H4 (cell line): Measurements from ENCODE around the gene NAPB. TPM values are rescaled to one million over a fixed set of nuclear protein-coding genes. Genes with fewer than 3 reads are reported as not detected.

Experiments used
- DNase-seq: peaks from one replicate; pipeline ENCODE4 v3.0.0-alpha.2; 2015; ENCODE audit warnings: low spot score
- total RNA-seq: library from RNA; depleted of rRNA; stranded (reverse); fragments of >200 nt; shearing (Covaris generic); gene quantifications from 2 replicates; pipeline ENCODE4 v1.2.3, GENCODE V29; 2014; rRNA removed

The NAPB gene
- total RNA-seq, 1 experiment from 2014 or later: 3.1 TPM

DNA sequence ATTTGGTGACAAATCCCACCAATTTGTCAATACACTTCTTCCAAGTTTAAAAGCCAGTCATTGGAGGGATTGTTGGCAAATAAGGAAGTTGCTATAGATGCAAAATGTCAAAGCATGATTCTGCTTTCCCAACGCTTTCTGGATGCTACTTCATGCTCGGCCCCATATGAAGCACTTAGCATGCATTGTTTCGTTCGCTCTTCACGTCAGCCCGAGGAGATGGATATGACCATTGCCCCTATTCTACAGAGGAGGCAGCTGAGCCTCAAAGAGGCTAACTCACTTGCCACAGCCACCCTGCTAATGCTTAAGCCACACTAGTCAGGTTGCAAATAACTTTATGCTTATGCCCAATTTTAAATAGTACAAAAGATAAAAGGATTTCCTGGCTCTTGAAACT lies 73.5 kb downstream of the NAPB start:
- DNase-seq: no peak

GRCh38 chr20:23346002-23346401 lies 75.3 kb downstream of the NAPB start:
- no peak for DNase-seq

GRCh38 chr20:23344336-23344735 lies 77.0 kb downstream of the NAPB start:
- no peak for DNase-seq

GRCh38 chr20:23343590-23343989 lies 77.7 kb downstream of the NAPB start:
- no peak for DNase-seq

- DNase-seq: no peak
Observed at GRCh38 chr20:23341073-23341472, 80.2 kb downstream of the NAPB start.

- DNase-seq: peak; percentile 53
Observed at GRCh38 chr20:23340524-23340923, 80.8 kb downstream of the NAPB start.

DNA sequence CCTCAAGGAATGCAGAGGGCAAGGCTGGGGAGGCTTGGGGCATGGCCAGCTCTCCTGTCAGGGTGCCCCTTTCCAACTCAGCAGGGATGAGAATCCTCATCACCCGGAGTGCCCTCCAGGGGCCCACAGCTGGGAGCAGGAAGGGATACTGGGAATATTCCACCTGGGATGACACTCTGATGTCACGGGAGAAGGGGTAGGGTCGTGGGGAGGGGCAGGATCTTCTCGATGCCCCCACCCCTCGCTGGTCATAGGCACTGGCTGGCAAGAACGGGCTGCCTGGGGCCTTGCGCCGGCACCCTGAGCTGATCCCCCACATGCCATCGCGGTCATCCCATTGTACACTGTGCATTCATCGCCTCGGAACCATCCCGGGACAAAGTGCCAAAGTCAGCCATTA lies 81.3 kb downstream of the NAPB start:
- no peak for DNase-seq

DNA sequence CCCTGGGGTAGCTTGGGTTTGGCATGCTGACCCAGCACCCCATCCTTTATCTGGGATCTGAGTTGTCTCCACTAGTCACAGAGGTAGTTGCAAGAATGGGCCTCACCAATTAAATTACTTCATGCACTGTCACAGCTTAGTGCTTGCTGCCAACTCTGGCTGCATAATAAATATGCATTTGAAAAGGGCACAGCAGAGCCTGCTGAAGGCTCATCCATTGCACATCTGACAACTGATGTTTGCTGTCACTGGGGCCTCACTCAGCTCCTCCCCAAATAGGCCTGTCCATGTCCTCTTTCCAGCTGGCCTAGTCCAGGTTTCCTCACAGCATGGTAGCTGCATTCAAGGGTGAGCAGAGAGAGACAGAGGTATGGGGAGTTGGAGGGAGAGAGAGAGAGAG lies 84.0 kb downstream of the NAPB start:
- DNase-seq: no peak

DNA sequence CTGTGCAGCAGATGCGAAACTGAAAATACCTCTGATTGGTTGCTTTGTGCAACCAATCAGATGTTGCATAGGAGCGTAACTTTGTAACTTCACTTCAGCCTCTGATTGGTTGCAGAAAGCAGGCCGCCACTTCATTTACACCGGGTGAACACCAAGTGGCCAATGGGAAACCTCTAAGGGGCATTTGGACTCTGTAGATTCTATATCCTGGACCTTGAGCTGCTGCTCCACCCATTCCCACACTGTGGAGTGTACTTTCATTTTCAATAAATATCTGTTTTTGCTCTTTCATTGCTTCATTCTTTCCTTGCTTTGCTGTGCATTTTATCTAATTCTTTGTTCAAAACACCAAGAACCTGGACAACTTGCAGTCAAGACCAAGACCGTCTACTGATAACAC lies 84.8 kb downstream of the NAPB start:
- no peak for DNase-seq

GRCh38 chr20:23335521-23335920 lies 85.8 kb downstream of the NAPB start:
- no peak for DNase-seq

DNA sequence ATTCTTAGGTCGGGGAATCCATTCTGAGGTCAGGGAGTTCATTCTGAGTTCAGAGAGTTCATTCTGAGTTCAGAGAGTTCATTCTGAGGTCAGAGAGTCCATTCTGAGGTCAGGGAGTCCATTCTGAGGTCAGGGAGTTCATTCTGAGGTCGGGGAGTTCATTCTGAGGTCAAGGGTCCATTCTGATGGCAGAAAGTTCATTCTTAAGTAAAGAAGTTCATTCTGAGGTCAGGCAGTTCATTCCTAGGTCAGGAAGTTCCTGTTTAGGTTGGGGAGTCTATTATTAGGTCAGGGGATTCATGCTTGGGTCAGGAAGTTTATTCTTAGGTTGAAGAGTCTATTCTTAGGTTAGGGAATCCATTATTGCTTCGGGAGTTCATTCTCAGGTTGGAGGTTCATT lies 87.2 kb downstream of the NAPB start:
- no peak for DNase-seq

- no peak for DNase-seq
Observed at GRCh38 chr20:23332467-23332866, 88.8 kb downstream of the NAPB start.

DNA sequence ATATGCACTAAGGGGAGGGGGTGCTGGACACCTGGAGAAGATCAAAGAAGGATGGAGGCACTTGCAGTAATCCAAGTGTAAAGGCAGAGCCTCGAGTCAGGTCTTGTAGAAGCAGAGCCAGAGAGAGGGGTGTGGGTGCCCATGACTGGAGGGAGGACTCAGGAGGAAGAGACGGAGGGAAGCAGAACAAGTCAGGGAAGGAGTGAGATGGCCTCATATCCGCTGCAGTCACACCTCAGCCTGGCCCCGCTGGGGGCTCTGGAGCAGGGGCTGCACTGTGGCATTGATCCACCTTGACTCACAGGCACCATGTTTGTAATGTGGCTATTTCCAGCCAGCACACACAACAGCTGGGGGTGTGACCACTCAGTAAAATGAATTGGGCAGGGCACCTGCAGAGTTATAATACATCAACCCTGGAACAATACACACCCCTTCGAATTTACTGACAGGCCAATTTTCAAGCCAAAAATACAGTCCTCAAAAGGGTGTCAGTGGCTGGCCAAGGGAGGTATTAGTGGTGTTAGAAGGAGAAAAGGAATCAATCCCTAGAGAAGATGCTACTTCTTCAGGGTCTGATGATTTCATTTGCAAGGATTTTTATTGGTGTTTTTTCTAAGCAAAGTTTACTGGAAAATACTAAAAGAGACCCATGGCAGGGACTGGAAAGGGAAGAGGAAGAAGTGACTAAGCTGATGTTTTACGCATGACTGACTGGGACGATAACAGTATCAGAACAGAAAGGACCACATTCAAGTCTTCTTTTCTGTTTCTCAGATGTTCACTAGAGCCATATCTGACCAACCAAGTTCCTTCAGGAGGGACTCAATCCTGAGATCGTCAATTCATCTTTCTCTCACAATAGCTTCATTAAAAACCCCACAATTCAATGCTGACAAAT lies 89.6 kb downstream of the NAPB start:
- DNase-seq: no peak

DNA sequence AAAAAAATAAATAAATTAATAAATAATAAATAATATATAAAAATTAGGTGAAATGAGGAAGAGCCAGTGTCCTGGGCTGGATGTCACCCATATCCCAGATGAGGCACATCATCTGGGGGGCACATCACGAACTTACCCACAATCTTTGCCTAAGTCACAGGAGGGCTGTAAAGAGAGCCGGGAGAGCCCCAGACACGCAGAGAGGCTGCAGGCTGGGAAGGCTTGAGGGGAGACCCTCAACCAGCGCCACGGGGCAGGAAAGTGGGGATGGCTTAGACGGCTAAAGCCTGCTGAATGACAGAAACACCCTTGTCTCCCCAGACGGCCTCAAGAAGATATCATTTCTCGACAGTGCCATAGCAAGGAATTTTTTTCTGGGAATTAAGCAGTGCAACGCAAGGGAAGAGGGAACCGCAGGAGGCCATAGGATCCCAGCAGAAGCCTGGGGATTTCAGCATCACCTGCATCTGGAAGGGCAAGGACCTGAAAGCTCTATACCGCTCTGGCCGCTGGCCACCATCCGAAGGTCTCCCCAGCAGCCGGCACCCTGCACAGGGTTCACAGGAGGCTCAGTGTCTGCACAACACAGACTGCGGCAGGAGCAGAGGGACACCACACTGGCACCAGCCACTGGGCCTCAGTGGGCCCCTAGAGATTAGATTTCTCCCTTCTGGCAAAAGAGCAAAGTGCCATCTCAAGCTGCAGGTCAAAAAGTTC lies 93.5 kb downstream of the NAPB start:
- no peak for DNase-seq

GRCh38 chr20:23326774-23327173 lies 94.5 kb downstream of the NAPB start:
- no peak for DNase-seq

DNA sequence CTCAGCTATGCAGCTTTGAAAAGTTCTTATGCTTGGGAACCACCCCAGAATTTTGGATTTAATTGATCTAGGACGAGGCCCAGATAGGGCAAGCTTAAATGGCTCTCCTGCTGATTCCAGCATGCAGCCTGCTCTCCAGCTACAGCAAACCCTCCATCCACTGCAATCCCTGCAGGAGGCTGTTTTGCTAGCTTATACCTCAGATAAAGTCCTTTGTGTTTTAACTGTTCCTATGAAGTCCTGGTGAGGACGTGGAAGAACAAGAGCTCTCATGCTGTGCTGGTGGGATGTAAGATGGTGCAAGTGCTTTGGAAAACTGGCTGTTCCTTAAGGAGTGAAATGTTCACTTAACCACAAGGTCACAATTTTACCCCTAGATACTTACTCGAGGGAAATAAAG lies 96.2 kb downstream of the NAPB start:
- DNase-seq: no peak

Other genes starting within 250 kb of the NAPB start
- gene NXT1, start 70.7 kb downstream of the NAPB start, total RNA-seq: 62.8 and 66.8 TPM in 2 replicates
- 13.4 and 14.2 TPM in 2 replicates for gene GZF1, start 59.3 kb downstream of the NAPB start, total RNA-seq
- gene CSTL1, start 18.2 kb upstream of the NAPB start, total RNA-seq: not detected in 2 replicates
- not detected in 2 replicates for gene CST11, start 31.4 kb upstream of the NAPB start, total RNA-seq
- gene CST8, start 69.6 kb upstream of the NAPB start, total RNA-seq: not detected in 2 replicates
- gene CST9L, start 147.0 kb upstream of the NAPB start, total RNA-seq: not detected in 2 replicates
- not detected in 2 replicates for gene CST9, start 184.4 kb upstream of the NAPB start, total RNA-seq
- 131 and 132 TPM in 2 replicates for gene CST3, start 216.5 kb upstream of the NAPB start, total RNA-seq